Measurements from ENCODE around the gene SLMAP. TPM values are rescaled to one million over a fixed set of nuclear protein-coding genes. Genes with fewer than 3 reads are reported as not detected.

The SLMAP gene
- total and polyA plus RNA-seq, 7 donors = 31.2 to 180 (median 106) TPM

GRCh38 chr3:57729334-57730045 is 26.6 kb upstream of the SLMAP start:
- Histone ChIP-seq H3K4me3 (no peak overlapping the region), H3K27me3 (ENCODE audit: insufficient read depth in 3 of 3, low read length in 2 of 3) (no peaks in the 10 kb centered on the region), H3K27ac (no peak overlapping the region), H3K4me1 (no peaks in the 10 kb centered on the region), H3K9me3 (no peaks in the 10 kb centered on the region), H3K36me3 (ENCODE audit: insufficient read depth in 1 of 2, low read depth in 1 of 2) (no peaks in the 10 kb centered on the region)
- intact Hi-C loops (cut with DNase I) = no loop called here
- TF ChIP-seq CTCF (IDR thresholded peaks at IDR 0.05) = no peak
- DNase-seq (no peak), ATAC-seq (no peak)
- WGBS, 3 donors = 91 to 96% (median 91%) methylated on average over 11 of the region's 11 CpGs

- no peaks in the 10 kb centered on the region for H3K4me1 ChIP-seq
- H3K27me3 ChIP-seq (ENCODE audit: insufficient read depth in 3 of 3, low read length in 2 of 3) = no peaks in the 10 kb centered on the region
- ATAC-seq = peak in 1 of 4 donors; percentile 17
- intact Hi-C loops (cut with DNase I) = no loop called here
- no peak for TF ChIP-seq CTCF (IDR thresholded peaks at IDR 0.05)
- H3K9me3 ChIP-seq = no peaks in the 10 kb centered on the region
- 67 to 75% (median 67%) methylated on average over 3 of the region's 3 CpGs for WGBS, 3 donors
- no peak for DNase-seq
- H3K4me3 ChIP-seq = no peak overlapping the region
- H3K27ac ChIP-seq = no peak overlapping the region
- H3K36me3 ChIP-seq (ENCODE audit: insufficient read depth in 1 of 2, low read depth in 1 of 2) = no peaks in the 10 kb centered on the region
These were observed 25.4 kb upstream of the SLMAP start for GRCh38 chr3:57730682-57731081.

- H3K27ac ChIP-seq = no peak overlapping the region
- ATAC-seq (no peak), DNase-seq (no peak)
- no peaks in the 10 kb centered on the region for H3K4me1 ChIP-seq
- WGBS, 3 donors = 91 to 98% (median 93%) methylated on average over 1 of the region's 1 CpG
- H3K36me3 ChIP-seq (ENCODE audit: insufficient read depth in 1 of 2, low read depth in 1 of 2) = no peaks in the 10 kb centered on the region
- intact Hi-C loops (cut with DNase I) = no loop called here
- no peaks in the 10 kb centered on the region for H3K27me3 ChIP-seq (ENCODE audit: insufficient read depth in 3 of 3, low read length in 2 of 3)
- H3K4me3 ChIP-seq = no peak overlapping the region
- H3K9me3 ChIP-seq = no peaks in the 10 kb centered on the region
- no peak for TF ChIP-seq CTCF (IDR thresholded peaks at IDR 0.05)
These were observed 24.8 kb upstream of the SLMAP start for GRCh38 chr3:57731311-57731710.

GRCh38 chr3:57733790-57734189 is 22.3 kb upstream of the SLMAP start:
- Histone ChIP-seq H3K4me3 (no peak overlapping the region), H3K27me3 (ENCODE audit: insufficient read depth in 3 of 3, low read length in 2 of 3) (no peaks in the 10 kb centered on the region), H3K36me3 (ENCODE audit: insufficient read depth in 1 of 2, low read depth in 1 of 2) (no peaks in the 10 kb centered on the region), H3K27ac (no peak overlapping the region), H3K4me1 (peaks cover 13% of the 10 kb centered on the region), H3K9me3 (no peaks in the 10 kb centered on the region)
- WGBS, 3 donors = 76 to 89% (median 89%) methylated on average over 2 of the region's 2 CpGs
- ATAC-seq = no peak
- intact Hi-C loops (cut with DNase I) = no loop called here
- no peak for DNase-seq
- no peak for TF ChIP-seq CTCF (IDR thresholded peaks at IDR 0.05)

- no peak overlapping the region for H3K27ac ChIP-seq
- intact Hi-C loops (cut with DNase I) = no loop called here
- DNase-seq (no peak), ATAC-seq (no peak)
- no peak overlapping the region for H3K4me3 ChIP-seq
- WGBS, 3 donors = 80 to 88% (median 82%) methylated on average over 2 of the region's 2 CpGs
- no peaks in the 10 kb centered on the region for H3K36me3 ChIP-seq (ENCODE audit: insufficient read depth in 1 of 2, low read depth in 1 of 2)
- TF ChIP-seq CTCF (IDR thresholded peaks at IDR 0.05) = no peak
- H3K9me3 ChIP-seq = no peaks in the 10 kb centered on the region
- peaks cover 17% of the 10 kb centered on the region for H3K4me1 ChIP-seq
- no peaks in the 10 kb centered on the region for H3K27me3 ChIP-seq (ENCODE audit: insufficient read depth in 3 of 3, low read length in 2 of 3)
These were observed 20.7 kb upstream of the SLMAP start for GRCh38 chr3:57735405-57735804.

Data from psoas muscle (tissue), 8 donors.